AG09319 (cell line): ENCODE data around the gene FOSB.

ENCODE experiments used
- DNase-seq: peaks from one replicate; pipeline ENCODE4 v3.0.0-alpha.2; 2010; ENCODE audit warnings: low read depth; ENCODE audit errors: extremely low read depth
- TF ChIP-seq, protein P1 (sequence below): IDR thresholded peaks from 2 replicates; pipeline ENCODE4 v1.5.1; 2011; ENCODE audit warnings: low read depth, mild to moderate bottlenecking, inconsistent platforms, low read length, moderate library complexity

Gene FOSB

DNA sequence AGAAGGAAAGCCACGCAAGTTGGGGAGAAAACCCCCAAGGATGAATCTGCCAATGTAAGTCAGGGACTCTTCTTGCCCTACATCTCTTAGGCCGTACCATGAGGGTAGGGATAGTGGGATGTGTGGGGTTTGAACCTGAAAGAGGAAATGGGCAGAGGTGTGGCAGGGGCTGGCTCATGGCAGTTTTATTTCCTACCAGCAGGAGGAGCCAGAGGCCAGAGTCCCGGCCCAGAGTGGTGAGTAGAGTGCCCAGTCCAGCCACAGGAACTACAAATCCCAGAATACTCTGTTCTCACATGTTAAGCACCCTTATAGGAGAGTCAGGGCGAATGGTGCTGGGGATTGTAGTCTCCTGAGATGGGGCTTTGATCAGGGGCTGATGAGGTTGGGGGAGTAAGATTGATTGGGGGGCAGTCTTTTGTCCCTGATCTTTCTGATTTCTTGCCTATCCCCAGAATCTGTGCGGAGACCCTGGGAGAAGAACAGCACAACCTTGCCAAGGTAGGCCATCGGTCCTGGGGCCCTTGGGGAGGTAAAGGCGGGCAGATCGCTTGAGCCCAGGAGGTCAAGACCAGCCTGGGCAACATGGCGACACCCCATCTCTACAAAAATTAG is 56.0 kb downstream of the FOSB start:
- DNase-seq = peak; percentile 59
- TF ChIP-seq, protein P1, sequence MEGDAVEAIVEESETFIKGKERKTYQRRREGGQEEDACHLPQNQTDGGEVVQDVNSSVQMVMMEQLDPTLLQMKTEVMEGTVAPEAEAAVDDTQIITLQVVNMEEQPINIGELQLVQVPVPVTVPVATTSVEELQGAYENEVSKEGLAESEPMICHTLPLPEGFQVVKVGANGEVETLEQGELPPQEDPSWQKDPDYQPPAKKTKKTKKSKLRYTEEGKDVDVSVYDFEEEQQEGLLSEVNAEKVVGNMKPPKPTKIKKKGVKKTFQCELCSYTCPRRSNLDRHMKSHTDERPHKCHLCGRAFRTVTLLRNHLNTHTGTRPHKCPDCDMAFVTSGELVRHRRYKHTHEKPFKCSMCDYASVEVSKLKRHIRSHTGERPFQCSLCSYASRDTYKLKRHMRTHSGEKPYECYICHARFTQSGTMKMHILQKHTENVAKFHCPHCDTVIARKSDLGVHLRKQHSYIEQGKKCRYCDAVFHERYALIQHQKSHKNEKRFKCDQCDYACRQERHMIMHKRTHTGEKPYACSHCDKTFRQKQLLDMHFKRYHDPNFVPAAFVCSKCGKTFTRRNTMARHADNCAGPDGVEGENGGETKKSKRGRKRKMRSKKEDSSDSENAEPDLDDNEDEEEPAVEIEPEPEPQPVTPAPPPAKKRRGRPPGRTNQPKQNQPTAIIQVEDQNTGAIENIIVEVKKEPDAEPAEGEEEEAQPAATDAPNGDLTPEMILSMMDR = peak; percentile 86

DNA sequence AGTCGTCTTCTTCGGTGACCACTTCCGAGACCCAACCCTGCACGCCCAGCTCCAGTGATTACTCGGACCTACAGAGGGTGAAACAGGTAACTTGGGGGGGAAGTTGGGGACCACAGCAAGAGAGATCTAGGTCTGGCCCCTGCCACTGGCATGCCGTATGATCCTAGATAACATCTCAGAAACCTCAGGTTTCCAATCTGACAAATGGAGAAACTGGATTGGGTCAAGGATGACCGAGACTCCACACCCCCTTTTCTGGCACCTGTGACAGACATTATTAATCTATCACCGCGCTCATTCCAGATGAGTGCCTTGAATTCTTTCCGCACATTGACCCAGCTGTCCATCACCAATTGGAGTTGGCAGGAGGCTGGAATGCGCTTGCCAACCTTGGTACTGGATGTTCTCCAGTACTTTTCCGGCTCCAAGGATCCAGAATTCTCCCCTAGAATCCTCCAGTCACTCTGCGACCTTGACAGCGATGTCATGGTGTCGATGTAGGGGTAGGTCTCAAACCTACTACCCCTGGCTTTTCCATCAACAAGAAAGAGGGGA is 56.9 kb downstream of the FOSB start:
- no peak for DNase-seq
- TF ChIP-seq, protein P1 = no peak
